IMR-90 (cell line): ENCODE results near the gene IZUMO4. TPM values are rescaled to one million over a fixed set of nuclear protein-coding genes. Genes with fewer than 3 reads are reported as not detected.

Source experiments
- ATAC-seq: fragments of 200-7000 bp; cut with Tn5 transposase; 2 replicates; pipeline ENCODE4 v1.9.1; 2020; ENCODE audit warnings: low read depth, mild to moderate bottlenecking, moderate library complexity
- BruUV-seq: library from RNA; stranded (reverse); fragments of 400-500 nt; replicated peaks from 2 replicates; lab custom pipeline; 2021; lab: Mats Ljungman, UMichigan
- CTCF ChIA-PET: fragments of 300-600 bp; formaldehyde crosslinking; extraction: SDS; loops from one replicate; lab custom pipeline; 2021; ENCODE audit warnings: antibody characterized with exemption; lab: Yijun Ruan, JAX
- POLR2A ChIA-PET: fragments of 300-600 bp; sonication (Branson Sonifier 250); formaldehyde crosslinking; loops from one replicate; lab custom pipeline; 2022; ENCODE audit warnings: antibody characterized with exemption; ENCODE audit not compliant: unreplicated experiment; lab: Charles Lee
- DNase-seq: peaks from one replicate; pipeline ENCODE4 v3.0.0; 2013
- H2AFZ ChIP-seq: replicated peaks from 2 replicates; pipeline ENCODE3; 2013; ENCODE audit warnings: low read length, mild to moderate bottlenecking; ENCODE audit not compliant: poor library complexity
- H2AK5ac ChIP-seq: 2 replicates; pipeline ENCODE4 v1.6.1; 2013; ENCODE audit warnings: low read depth, low read length, inconsistent platforms
- H2AK9ac ChIP-seq: replicated peaks from 2 replicates; pipeline ENCODE3; 2013; ENCODE audit warnings: mild to moderate bottlenecking, low read depth, low read length, moderate library complexity; ENCODE audit not compliant: poor library complexity
- H2BK120ac ChIP-seq: 2 replicates; pipeline ENCODE4 v1.6.1; 2013; ENCODE audit warnings: low read depth, low read length, inconsistent platforms
- H2BK15ac ChIP-seq: 3 replicates; pipeline ENCODE4 v1.6.1; 2013; ENCODE audit warnings: low read depth, low read length, inconsistent platforms
- H2BK20ac ChIP-seq: 2 replicates; pipeline ENCODE4 v1.6.1; 2013; ENCODE audit warnings: low read depth, mild to moderate bottlenecking, inconsistent platforms, low read length, moderate library complexity
- H2BK5ac ChIP-seq: 2 replicates; pipeline ENCODE4 v1.6.1; 2013; ENCODE audit warnings: mild to moderate bottlenecking, low read depth, low read length, inconsistent platforms; ENCODE audit not compliant: poor library complexity, severe bottlenecking
- H3K14ac ChIP-seq: replicated peaks from 2 replicates; pipeline ENCODE4 v1.6.1; 2013; ENCODE audit warnings: low read depth, low read length, inconsistent platforms
- H3K18ac ChIP-seq: 2 replicates; pipeline ENCODE4 v1.6.1; 2013; ENCODE audit warnings: low read depth, low read length, control low read depth
- H3K23ac ChIP-seq: 2 replicates; pipeline ENCODE4 v1.6.1; 2013; ENCODE audit warnings: low read depth, low read length, inconsistent platforms
- H3K27ac ChIP-seq: 2 replicates; pipeline ENCODE4 v1.5.1; 2013; ENCODE audit warnings: mild to moderate bottlenecking, control low read depth, low read length; ENCODE audit not compliant: insufficient read depth
- H3K27me3 ChIP-seq: 2 replicates; pipeline ENCODE4 v1.6.1; 2013; ENCODE audit warnings: low read length; ENCODE audit not compliant: control insufficient read depth, insufficient read depth
- H3K36me3 ChIP-seq: 2 replicates; pipeline ENCODE4 v1.6.1; 2013; ENCODE audit warnings: low read length, mixed read lengths; ENCODE audit not compliant: control insufficient read depth, insufficient read depth
- H3K4ac ChIP-seq: 2 replicates; pipeline ENCODE4 v1.6.1; 2013; ENCODE audit warnings: low read depth, low read length, inconsistent platforms
- H3K4me1 ChIP-seq: 2 replicates; pipeline ENCODE4 v1.6.1; 2013; ENCODE audit warnings: low read length, mixed read lengths; ENCODE audit not compliant: control insufficient read depth, insufficient read depth
- H3K4me2 ChIP-seq: 2 replicates; pipeline ENCODE4 v1.6.1; 2013; ENCODE audit warnings: low read depth, mild to moderate bottlenecking, control low read depth, low read length, moderate library complexity
- H3K4me3 ChIP-seq: 2 replicates; pipeline ENCODE4 v1.5.1; 2013; ENCODE audit warnings: low read depth, mild to moderate bottlenecking, control low read depth, low read length, moderate library complexity; ENCODE audit not compliant: insufficient read depth
- H3K56ac ChIP-seq: 2 replicates; pipeline ENCODE4 v1.6.1; 2013; ENCODE audit warnings: low read length, inconsistent platforms; ENCODE audit not compliant: insufficient read depth; ENCODE audit errors: extremely low read depth
- H3K79me1 ChIP-seq, 2 experiments: 2 replicates each; pipeline ENCODE4 v1.6.1; 2013; ENCODE audit warnings: low read length in 2 of 2, inconsistent platforms in 1 of 2, low read depth in 1 of 2
- H3K9ac ChIP-seq: 2 replicates; pipeline ENCODE4 v1.6.1; 2013; ENCODE audit warnings: low read depth, low read length, control low read depth
- H3K9me1 ChIP-seq: 2 replicates; pipeline ENCODE4 v1.6.1; 2013; ENCODE audit warnings: low read length, inconsistent platforms; ENCODE audit not compliant: insufficient read depth
- H3K9me3 ChIP-seq: 2 replicates; pipeline ENCODE4 v1.6.1; 2013; ENCODE audit warnings: low read length; ENCODE audit not compliant: control insufficient read depth, insufficient read depth
- H4K20me1 ChIP-seq: 2 replicates; pipeline ENCODE4 v1.6.1; 2013; ENCODE audit warnings: low read length, inconsistent platforms; ENCODE audit not compliant: insufficient read depth
- H4K5ac ChIP-seq: 2 replicates; pipeline ENCODE4 v1.6.1; 2013; ENCODE audit warnings: mild to moderate bottlenecking, low read depth, low read length, control low read depth
- H4K8ac ChIP-seq, 2 experiments: 2 replicates each; pipeline ENCODE4 v1.6.1; 2013; ENCODE audit warnings: low read depth in 2 of 2, low read length in 2 of 2, control low read depth in 1 of 2, inconsistent platforms in 1 of 2
- H4K91ac ChIP-seq: 2 replicates; pipeline ENCODE4 v1.6.1; 2013; ENCODE audit warnings: low read depth, low read length, inconsistent platforms; ENCODE audit not compliant: insufficient read depth
- BHLHE40 ChIP-seq: fragments of 150-350 bp; IDR thresholded peaks from 2 replicates; pipeline ENCODE4 v1.6.1; 2016; ENCODE audit warnings: mild to moderate bottlenecking, low read depth, low read length
- CHD1 ChIP-seq: IDR thresholded peaks from 2 replicates; pipeline ENCODE4 v1.6.1; 2012; ENCODE audit warnings: low read depth, low read length, improper control_type of control experiment
- CTCF ChIP-seq: conservative IDR thresholded peaks from 2 replicates; pipeline ENCODE4 v1.5.1; 2012; ENCODE audit warnings: mild to moderate bottlenecking, low read depth, low read length, improper control_type of control experiment
- ELK1 ChIP-seq: fragments of 150-350 bp; IDR thresholded peaks from 2 replicates; pipeline ENCODE4 v1.6.1; 2016; ENCODE audit warnings: low read depth, mild to moderate bottlenecking, low read length, moderate library complexity, borderline replicate concordance
- FOS ChIP-seq: fragments of 150-350 bp; IDR thresholded peaks from 2 replicates; pipeline ENCODE4 v1.6.1; 2016; ENCODE audit warnings: low read depth, low read length
- MAFK ChIP-seq: IDR thresholded peaks from 2 replicates; pipeline ENCODE4 v1.6.1; 2012; ENCODE audit warnings: low read depth, low read length, improper control_type of control experiment
- MAZ ChIP-seq: IDR thresholded peaks from 2 replicates; pipeline ENCODE4 v1.6.1; 2012; ENCODE audit warnings: low read depth, mild to moderate bottlenecking, low read length, improper control_type of control experiment, moderate library complexity, borderline replicate concordance
- MXI1 ChIP-seq: IDR thresholded peaks from 2 replicates; pipeline ENCODE4 v1.6.1; 2012; ENCODE audit warnings: low read depth, mild to moderate bottlenecking, low read length, moderate library complexity, borderline replicate concordance
- NFE2L2 ChIP-seq: fragments of 150-350 bp; IDR thresholded peaks from 2 replicates; pipeline ENCODE4 v1.6.1; 2016; ENCODE audit warnings: low read depth, mild to moderate bottlenecking, low read length
- POLR2A ChIP-seq: IDR thresholded peaks from 2 replicates; pipeline ENCODE4 v1.6.1; 2012; ENCODE audit warnings: mild to moderate bottlenecking, low read depth, low read length
- SMC3 ChIP-seq: fragments of 150-350 bp; IDR thresholded peaks from 2 replicates; pipeline ENCODE4 v1.6.1; 2016; ENCODE audit warnings: low read depth, mild to moderate bottlenecking, antibody characterized with exemption, low read length, moderate library complexity
- USF2 ChIP-seq: fragments of 150-350 bp; IDR thresholded peaks from 2 replicates; pipeline ENCODE4 v1.6.1; 2017; ENCODE audit warnings: mild to moderate bottlenecking, antibody characterized with exemption, low read length, low read depth
- WGBS, 2 experiments: methylation state at CpG; one replicate each; pipeline versions ENCODE4 v1.1.5 to v1.1.7; 2013; ENCODE audit warnings: missing lambda C conversion rate in 2 of 2; ENCODE audit not compliant: insufficient read length in 1 of 2; ENCODE audit errors: extremely low coverage in 2 of 2; 5-methylcytosine and 5-hydroxymethylcytosine counted together
- dilution Hi-C: fragments of 300-500 bp; cut with HindIII; formaldehyde crosslinking; loops from one replicate; pipeline ENCODE4 v1.14.3; 2018; ENCODE audit warnings: low sequenced_read_pairs; ENCODE audit not compliant: unreplicated experiment
- in situ Hi-C: fragments of 300-500 bp; cut with MboI; formaldehyde crosslinking; loops from 3 replicates; pipeline ENCODE4 v1.14.3; 2019; ENCODE audit warnings: low sequenced_read_pairs, inconsistent platforms, mixed read lengths
- intact Hi-C: fragments of 100-400 bp; cut with micrococcal nuclease; formaldehyde crosslinking; loops from 2 replicates; pipeline ENCODE4 v1.10.0; 2022
- polyA plus RNA-seq, 3 experiments: library from polyadenylated mRNA; depleted of rRNA; stranded (reverse); fragments of >200 nt; gene quantifications; 2 replicates each; pipeline ENCODE4 v1.2.3, GENCODE V29; 2012; ENCODE audit warnings: low replicate concordance in 1 of 3
- total RNA-seq: library from RNA; depleted of rRNA; stranded (reverse); fragments of >200 nt; gene quantifications from 2 replicates; pipeline ENCODE4 v1.2.3, GENCODE V29; 2012

IZUMO4 gene
- total and polyA plus RNA-seq, 2 of the 4 experiments (the other 2 are of a cell fraction), result 0.72 to 2.8 TPM

GRCh38 chr19:2144190-2144589, 47.5 kb downstream of the IZUMO4 start:
- Histone ChIP-seq H3K4me1 (peaks cover 2% of the 10 kb centered on the region; the same call in 1 of the 2 replicates), H3K79me1 (peaks cover 9 to 56% of the 10 kb centered on the region in 2 experiments), H3K9me3 (no peaks in the 10 kb centered on the region), H2BK15ac (no peak overlapping the region), H3K4ac (no peak overlapping the region), H3K18ac (no peak overlapping the region), H3K9me1 (peaks cover 10% of the 10 kb centered on the region; the same call in 1 of the 2 replicates), H3K27me3 (no peaks in the 10 kb centered on the region), H3K4me2 (no peak overlapping the region), H3K56ac (no peak overlapping the region), H2AFZ (no peak overlapping the region), H3K23ac (no peak overlapping the region), H2BK120ac (no peak overlapping the region), H3K4me3 (no peak overlapping the region), H4K91ac (no peak overlapping the region), H2AK5ac (no peak overlapping the region), H4K20me1 (peaks cover 99% of the 10 kb centered on the region), H2AK9ac (no peak overlapping the region), H2BK5ac (no peak overlapping the region), H4K5ac (no peak overlapping the region), H4K8ac (no peak overlapping the region), H3K14ac (no peak overlapping the region), H3K27ac (no peak overlapping the region), H3K36me3 (peaks cover 17% of the 10 kb centered on the region), H2BK20ac (no peak overlapping the region), H3K9ac (no peak overlapping the region)
- intact Hi-C loops, result no loop called here
- no TSS peak for BruUV-seq
- ATAC-seq (no peak), DNase-seq (no peak)
- in situ Hi-C loops, result no loop called here
- dilution Hi-C loops, result no loop called here
- ChIA-PET CTCF (no interaction called here), POLR2A (no interaction called here)
- TF ChIP-seq CTCF, result no peak
- TF ChIP-seq MXI1, result no peak
- no peak for TF ChIP-seq ELK1
- TF ChIP-seq BHLHE40, result no peak
- no peak for TF ChIP-seq FOS
- TF ChIP-seq MAFK, result no peak
- TF ChIP-seq SMC3, result no peak
- no peak for TF ChIP-seq MAZ
- no peak for TF ChIP-seq CHD1
- TF ChIP-seq USF2, result no peak
- no peak for TF ChIP-seq POLR2A
- TF ChIP-seq NFE2L2, result no peak
- 100% methylated on average over 8 of the region's 15 CpGs; no CpG with 5 or more reads in 1 of the 2 experiments for WGBS, 2 experiments
